HG02840 (cell line): ENCODE results near the gene ZC3H12C.

ENCODE experiments used
- ATAC-seq: cut with Tn5 transposase; IDR thresholded peaks from one replicate; pipeline ENCODE4 v1.9.1; 2021; ENCODE audit warnings: mild to moderate bottlenecking, moderate library complexity, moderate number of reproducible peaks; ENCODE audit not compliant: unreplicated experiment, low FRiP score

Gene ZC3H12C

GRCh38 chr11:110141812-110142211 lies 48.6 kb downstream of the ZC3H12C start:
- ATAC-seq = no peak

- no peak for ATAC-seq
These were observed 54.9 kb downstream of the ZC3H12C start for GRCh38 chr11:110147962-110148709.

- ATAC-seq = no peak
These were observed 55.9 kb downstream of the ZC3H12C start for GRCh38 chr11:110148775-110149744.

- no peak for ATAC-seq
These were observed 59.0 kb downstream of the ZC3H12C start for GRCh38 chr11:110152199-110152598.

- ATAC-seq = no peak
These were observed 60.3 kb downstream of the ZC3H12C start for GRCh38 chr11:110153474-110153873.

- no peak for ATAC-seq
These were observed 63.3 kb downstream of the ZC3H12C start for GRCh38 chr11:110156503-110156902.

GRCh38 chr11:110158317-110159200 lies 65.4 kb downstream of the ZC3H12C start:
- no peak for ATAC-seq

GRCh38 chr11:110159476-110159875 lies 66.3 kb downstream of the ZC3H12C start:
- ATAC-seq = no peak

GRCh38 chr11:110160016-110160415 lies 66.8 kb downstream of the ZC3H12C start:
- no peak for ATAC-seq

- ATAC-seq = no peak
These were observed 67.2 kb downstream of the ZC3H12C start for GRCh38 chr11:110160437-110160836.

- no peak for ATAC-seq
These were observed 67.9 kb downstream of the ZC3H12C start for GRCh38 chr11:110161061-110161460.

GRCh38 chr11:110162216-110162615 lies 69.0 kb downstream of the ZC3H12C start:
- no peak for ATAC-seq

GRCh38 chr11:110165039-110165925 lies 72.1 kb downstream of the ZC3H12C start:
- no peak for ATAC-seq

GRCh38 chr11:110168033-110168803 lies 75.0 kb downstream of the ZC3H12C start:
- ATAC-seq = no peak

GRCh38 chr11:110169738-110170137 lies 76.5 kb downstream of the ZC3H12C start:
- no peak for ATAC-seq

GRCh38 chr11:110172468-110173065 lies 79.4 kb downstream of the ZC3H12C start:
- ATAC-seq = no peak

GRCh38 chr11:110173811-110174644 lies 80.8 kb downstream of the ZC3H12C start:
- no peak for ATAC-seq
